Measurements from ENCODE around the gene RASSF1. TPM values are rescaled to one million over a fixed set of nuclear protein-coding genes. Genes with fewer than 3 reads are reported as not detected.

The RASSF1 gene
- total and polyA plus RNA-seq, 2 of the 4 experiments (the other 2 are of a cell fraction), result 17.4 to 53.4 TPM

GRCh38 chr3:50322386-50323091, 18.1 kb downstream of the RASSF1 start, which contains the start of gene HYAL2:
TSS of gene HYAL2 (minus strand) at chr3:50322745. CDS start at chr3:50320489, 2,256 bp downstream.
- Histone ChIP-seq H3K56ac (ENCODE audit: extremely low read depth, insufficient read depth, low read length) (no peak within 1 kb of the TSS), H3K36me3 (ENCODE audit: control insufficient read depth, insufficient read depth, low read length) (peaks cover 26% of the 10 kb centered on the region), H3K4me3 (ENCODE audit: insufficient read depth, low read depth, low read length) (peak within 1 kb of the TSS; percentile 58), H3K27me3 (ENCODE audit: control insufficient read depth, insufficient read depth, low read length) (no peaks in the 10 kb centered on the region), H2AK5ac (ENCODE audit: low read depth, low read length) (peak within 1 kb of the TSS; percentile 87), H4K8ac (ENCODE audit: low read depth in 2 of 2, low read length in 2 of 2) (peak within 1 kb of the TSS; percentile 96 to 99; a peak in 3 of 4 replicates), H3K79me1 (ENCODE audit: low read depth in 1 of 2, low read length in 2 of 2) (peaks cover 31 to 58% of the 10 kb centered on the region in 2 experiments), H4K91ac (ENCODE audit: insufficient read depth, low read depth, low read length) (peak within 1 kb of the TSS; percentile 58), H3K18ac (ENCODE audit: low read depth, low read length) (no peak within 1 kb of the TSS), H3K14ac (replicated peaks; ENCODE audit: low read depth, low read length) (no peak within 1 kb of the TSS), H3K23ac (ENCODE audit: low read depth, low read length) (peak within 1 kb of the TSS; percentile 35; the same call in 1 of the 2 replicates), H3K27ac (ENCODE audit: insufficient read depth, low read length) (peak within 1 kb of the TSS; percentile 98), H3K4me1 (ENCODE audit: control insufficient read depth, insufficient read depth, low read length) (peaks cover 26% of the 10 kb centered on the region), H4K20me1 (ENCODE audit: insufficient read depth, low read length) (peaks cover 11% of the 10 kb centered on the region; the same call in 1 of the 2 replicates), H3K4me2 (ENCODE audit: low read depth, low read length) (peak within 1 kb of the TSS; percentile 67), H3K4ac (ENCODE audit: low read depth, low read length) (peak within 1 kb of the TSS; percentile 66), H2BK20ac (ENCODE audit: low read depth, low read length) (no peak within 1 kb of the TSS), H2BK120ac (ENCODE audit: low read depth, low read length) (peak within 1 kb of the TSS; percentile 54; the same call in 1 of the 2 replicates), H4K5ac (ENCODE audit: low read depth, low read length) (peak within 1 kb of the TSS; percentile 95), H3K9me1 (ENCODE audit: insufficient read depth, low read length) (peaks cover 8% of the 10 kb centered on the region), H3K9ac (ENCODE audit: low read depth, low read length) (peak within 1 kb of the TSS; percentile 94), H2BK5ac (ENCODE audit: low read depth, low read length, poor library complexity, severe bottlenecking) (peak within 1 kb of the TSS; percentile 98), H3K9me3 (ENCODE audit: control insufficient read depth, insufficient read depth, low read length) (no peaks in the 10 kb centered on the region), H2AFZ (replicated peaks; ENCODE audit: low read length, poor library complexity) (peak within 1 kb of the TSS; percentile 95), H2AK9ac (replicated peaks; ENCODE audit: low read depth, low read length, poor library complexity) (peak within 1 kb of the TSS; percentile 93), H2BK15ac (ENCODE audit: low read depth, low read length) (no peak within 1 kb of the TSS)
- in situ Hi-C loops (cut with MboI; ENCODE audit: low sequenced_read_pairs) (no loop called here), dilution Hi-C loops (cut with HindIII; ENCODE audit: low sequenced_read_pairs, unreplicated experiment) (no loop called here), intact Hi-C loops (cut with micrococcal nuclease) (loop anchor here (5.0 kb wide), 1 partner anchor 60 kb away; no protein-coding TSS in a partner anchor)
- no peak for TF ChIP-seq SMC3 (IDR thresholded peaks at IDR 0.05; ENCODE audit: low read depth, low read length)
- TF ChIP-seq NFE2L2 (IDR thresholded peaks at IDR 0.05; ENCODE audit: low read depth, low read length), result no peak
- TF ChIP-seq RFX5 (IDR thresholded peaks at IDR 0.05; ENCODE audit: low read depth, low read length), result no peak
- TF ChIP-seq BHLHE40 (IDR thresholded peaks at IDR 0.05; ENCODE audit: low read depth, low read length), result no peak
- TF ChIP-seq MXI1 (IDR thresholded peaks at IDR 0.05; ENCODE audit: borderline replicate concordance, low read depth, low read length), result no peak
- TF ChIP-seq CTCF (conservative IDR thresholded peaks at IDR 0.05; ENCODE audit: low read depth, low read length), result no peak
- TF ChIP-seq POLR2A (IDR thresholded peaks at IDR 0.05; ENCODE audit: low read depth, low read length), result no peak
- no CpG with 5 or more reads among the region's 31 CpGs for WGBS, 2 experiments (ENCODE audit: extremely low coverage in 2 of 2, insufficient read length in 1 of 2)
- no peak for ATAC-seq (ENCODE audit: low read depth)
- no peak for DNase-seq
- POLR2A ChIA-PET (ENCODE audit: unreplicated experiment), result no interaction called here
- CTCF ChIA-PET, result no interaction called here
- no TSS peak for BruUV-seq (replicated peaks)

Measured in IMR-90 (cell line).